CD14-positive monocyte (primary cell): ENCODE results near the gene FAM163B. TPM values are rescaled to one million over a fixed set of nuclear protein-coding genes. Genes with fewer than 3 reads are reported as not detected.

ENCODE experiments used
- DNase-seq, 3 donors: peaks; one replicate each; pipeline ENCODE4 v3.0.0-alpha.2; 2011 to 2022
- H2AFZ ChIP-seq: 2 replicates; pipeline ENCODE4 v1.6.0; 2012; ENCODE audit warnings: mild to moderate bottlenecking, low read depth, low read length, inconsistent platforms; ENCODE audit not compliant: insufficient read depth, poor library complexity, severe bottlenecking
- H3K27ac ChIP-seq, 2 donors: 1 replicate in 1 of 2; 2 replicates in 1 of 2; pipeline ENCODE4 v1.5.1; 2012 to 2013; ENCODE audit warnings: low read length in 2 of 2, control low read depth in 1 of 2, inconsistent platforms in 1 of 2, low read depth in 1 of 2, mild to moderate bottlenecking in 1 of 2
- H3K27me3 ChIP-seq, 2 donors: one replicate each; pipeline versions ENCODE4 v1.6.0 to v1.6.1; 2011 to 2013; ENCODE audit warnings: low read length in 2 of 2; ENCODE audit not compliant: control insufficient read depth in 2 of 2, insufficient read depth in 2 of 2
- H3K36me3 ChIP-seq, 2 donors: replicated peaks in 1 of 2; 1 replicate in 1 of 2; 2 replicates in 1 of 2; pipeline versions ENCODE4 v1.5.1 to v1.6.1; 2012 to 2013; ENCODE audit warnings: low read length in 2 of 2, control low read depth in 1 of 2, inconsistent platforms in 1 of 2, mild to moderate bottlenecking in 1 of 2; ENCODE audit not compliant: insufficient read depth in 2 of 2, control insufficient read depth in 1 of 2
- H3K4me1 ChIP-seq, 2 donors: 1 replicate in 1 of 2; 2 replicates in 1 of 2; pipeline versions ENCODE4 v1.5.1 to v1.6.1; 2012 to 2013; ENCODE audit warnings: low read length in 2 of 2, control low read depth in 1 of 2, inconsistent platforms in 1 of 2, mild to moderate bottlenecking in 1 of 2, moderate library complexity in 1 of 2; ENCODE audit not compliant: insufficient read depth in 2 of 2, control insufficient read depth in 1 of 2
- H3K4me2 ChIP-seq: replicated peaks from 2 replicates; pipeline ENCODE3; 2012; ENCODE audit warnings: low read length, moderate library complexity, mild to moderate bottlenecking; ENCODE audit not compliant: poor library complexity, severe bottlenecking; ENCODE audit errors: extremely low read depth
- H3K4me3 ChIP-seq, 3 experiments: fragments of 200-600 bp in 1 of 3; sonication (generic) in 1 of 3; replicated peaks in 1 of 3; 1 replicate in 2 of 3; 2 replicates in 1 of 3; pipeline ENCODE4 v1.5.1; 2011 to 2013; ENCODE audit warnings: low read length in 3 of 3, mild to moderate bottlenecking in 3 of 3, control low read depth in 2 of 3, low read depth in 2 of 3, inconsistent platforms in 1 of 3, moderate library complexity in 1 of 3
- H3K79me2 ChIP-seq: 2 replicates; pipeline ENCODE4 v1.6.0; 2012; ENCODE audit warnings: mild to moderate bottlenecking, control low read depth, inconsistent platforms, low read length, moderate library complexity; ENCODE audit not compliant: insufficient read depth
- H3K9ac ChIP-seq: 2 replicates; pipeline ENCODE4 v1.6.0; 2017; ENCODE audit warnings: low read length, mild to moderate bottlenecking; ENCODE audit not compliant: insufficient read depth, poor library complexity, severe bottlenecking
- H3K9me3 ChIP-seq, 2 donors: replicated peaks in 1 of 2; 1 replicate in 1 of 2; 2 replicates in 1 of 2; pipeline versions ENCODE4 v1.5.1 to v1.6.1; 2012 to 2013; ENCODE audit warnings: low read length in 2 of 2, control low read depth in 1 of 2; ENCODE audit not compliant: control insufficient read depth in 1 of 2, insufficient read depth in 1 of 2
- H4K20me1 ChIP-seq: 2 replicates; pipeline ENCODE4 v1.6.0; 2012; ENCODE audit warnings: mild to moderate bottlenecking, low read length, control low read depth, moderate library complexity; ENCODE audit not compliant: insufficient read depth
- H3K27ac Mint-ChIP-seq, 7 donors: one replicate each; pipeline ENCODE4 v1.8.0; 2020; ENCODE audit warnings: mild to moderate bottlenecking in 7 of 7, mixed read lengths in 7 of 7, moderate library complexity in 6 of 7, inconsistent platforms in 2 of 7
- H3K27me3 Mint-ChIP-seq, 3 donors: one replicate each; pipeline ENCODE4 v1.8.0; 2021 to 2022; ENCODE audit warnings: low read depth in 3 of 3, mild to moderate bottlenecking in 3 of 3, mixed read lengths in 3 of 3, moderate library complexity in 3 of 3, inconsistent platforms in 1 of 3
- H3K36me3 Mint-ChIP-seq, 2 donors: one replicate each; pipeline ENCODE4 v1.8.0; 2020; ENCODE audit warnings: mixed read lengths in 2 of 2, inconsistent platforms in 1 of 2, mild to moderate bottlenecking in 1 of 2
- H3K4me1 Mint-ChIP-seq: one replicate; pipeline ENCODE4 v1.8.0; 2020; ENCODE audit warnings: mild to moderate bottlenecking, mixed read lengths
- H3K4me3 Mint-ChIP-seq, 2 donors: one replicate each; pipeline ENCODE4 v1.8.0; 2020; ENCODE audit warnings: mild to moderate bottlenecking in 2 of 2, mixed read lengths in 2 of 2, moderate library complexity in 1 of 2
- H3K9me3 Mint-ChIP-seq, 7 donors: one replicate each; pipeline ENCODE4 v1.8.0; 2020 to 2022; ENCODE audit warnings: mixed read lengths in 7 of 7, mild to moderate bottlenecking in 6 of 7, moderate library complexity in 6 of 7, inconsistent platforms in 2 of 7
- WGBS: methylation state at CpG from one replicate; pipeline ENCODE4 v1.1.5; 2013; ENCODE audit warnings: missing lambda C conversion rate; ENCODE audit not compliant: insufficient coverage; 5-methylcytosine and 5-hydroxymethylcytosine counted together
- intact Hi-C, 2 donors: fragments of 100-400 bp; cut with micrococcal nuclease; formaldehyde crosslinking; loops; one replicate each; pipeline versions ENCODE4 v1.15.0 to v1.15.1; 2023
- polyA plus RNA-seq, 3 donors: library from polyadenylated mRNA; depleted of rRNA in 1 of 3; unstranded in 2 of 3; stranded (reverse) in 1 of 3; fragments of 300-500 nt in 2 of 3; fragments of >200 nt in 1 of 3; fragmentation: Illumina TruSeq in 2 of 3; gene quantifications; 1 replicate in 2 of 3; 2 replicates in 1 of 3; pipeline ENCODE4 v1.2.3, GENCODE V29; 2012 to 2021
- TF ChIP-seq, protein P1 (sequence below): fragments of 200-600 bp; IDR thresholded peaks from one replicate; pipeline ENCODE4 v1.8.0; 2022; ENCODE audit warnings: antibody characterized with exemption, mild to moderate bottlenecking

FAM163B gene
- polyA plus RNA-seq, 3 donors = not detected

DNA sequence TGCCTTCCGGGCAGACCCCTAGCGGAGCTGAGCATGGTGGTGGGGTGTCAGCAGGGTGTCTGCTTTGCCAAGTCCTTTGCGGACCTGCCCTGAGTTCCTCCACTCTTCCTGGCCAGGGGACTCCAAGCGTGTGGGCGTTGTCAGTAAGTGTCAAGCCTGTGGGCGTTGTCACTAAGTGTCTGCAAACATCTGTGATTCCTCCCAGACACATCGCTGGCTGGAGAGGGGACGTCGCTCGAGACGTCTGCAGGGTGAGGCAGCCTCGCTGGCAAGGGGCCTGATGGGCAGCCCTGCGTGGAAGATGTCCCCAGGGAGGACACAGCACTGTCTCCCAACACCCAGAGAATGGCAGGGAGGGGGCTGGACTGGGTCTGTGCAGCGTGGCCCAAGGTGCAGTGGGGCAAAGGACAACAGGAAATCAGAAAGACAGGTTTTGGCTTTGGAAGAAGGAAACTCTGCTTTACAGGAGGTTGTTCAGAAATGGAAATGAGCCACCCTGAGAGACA is 45.8 kb downstream of the FAM163B start:
- DNase-seq = no peak
- H3K9me3 Mint-ChIP-seq = peaks cover 0 to 2% (median 0%) of the 10 kb centered on the region in 7 donors
- Histone ChIP-seq H2AFZ (no peak overlapping the region), H3K27ac (no peak overlapping the region), H4K20me1 (no peaks in the 10 kb centered on the region), H3K4me1 (peaks cover 6 to 7% of the 10 kb centered on the region in 2 donors), H3K27me3 (no peaks in the 10 kb centered on the region), H3K4me3 (no peak overlapping the region), H3K36me3 (no peaks in the 10 kb centered on the region), H3K4me2 (no peak overlapping the region), H3K79me2 (no peaks in the 10 kb centered on the region), H3K9me3 (no peaks in the 10 kb centered on the region), H3K9ac (no peak overlapping the region)
- no peak overlapping the region for H3K4me3 Mint-ChIP-seq
- TF ChIP-seq, protein P1, sequence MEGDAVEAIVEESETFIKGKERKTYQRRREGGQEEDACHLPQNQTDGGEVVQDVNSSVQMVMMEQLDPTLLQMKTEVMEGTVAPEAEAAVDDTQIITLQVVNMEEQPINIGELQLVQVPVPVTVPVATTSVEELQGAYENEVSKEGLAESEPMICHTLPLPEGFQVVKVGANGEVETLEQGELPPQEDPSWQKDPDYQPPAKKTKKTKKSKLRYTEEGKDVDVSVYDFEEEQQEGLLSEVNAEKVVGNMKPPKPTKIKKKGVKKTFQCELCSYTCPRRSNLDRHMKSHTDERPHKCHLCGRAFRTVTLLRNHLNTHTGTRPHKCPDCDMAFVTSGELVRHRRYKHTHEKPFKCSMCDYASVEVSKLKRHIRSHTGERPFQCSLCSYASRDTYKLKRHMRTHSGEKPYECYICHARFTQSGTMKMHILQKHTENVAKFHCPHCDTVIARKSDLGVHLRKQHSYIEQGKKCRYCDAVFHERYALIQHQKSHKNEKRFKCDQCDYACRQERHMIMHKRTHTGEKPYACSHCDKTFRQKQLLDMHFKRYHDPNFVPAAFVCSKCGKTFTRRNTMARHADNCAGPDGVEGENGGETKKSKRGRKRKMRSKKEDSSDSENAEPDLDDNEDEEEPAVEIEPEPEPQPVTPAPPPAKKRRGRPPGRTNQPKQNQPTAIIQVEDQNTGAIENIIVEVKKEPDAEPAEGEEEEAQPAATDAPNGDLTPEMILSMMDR = no peak
- peaks cover 5 to 12% (median 11%) of the 10 kb centered on the region in 3 donors for H3K27me3 Mint-ChIP-seq
- intact Hi-C loops = no loop called here
- peaks cover 7% of the 10 kb centered on the region for H3K4me1 Mint-ChIP-seq
- no peaks in the 10 kb centered on the region for H3K36me3 Mint-ChIP-seq
- no peak overlapping the region for H3K27ac Mint-ChIP-seq
- WGBS = 41% methylated on average over 13 of the region's 14 CpGs

DNA sequence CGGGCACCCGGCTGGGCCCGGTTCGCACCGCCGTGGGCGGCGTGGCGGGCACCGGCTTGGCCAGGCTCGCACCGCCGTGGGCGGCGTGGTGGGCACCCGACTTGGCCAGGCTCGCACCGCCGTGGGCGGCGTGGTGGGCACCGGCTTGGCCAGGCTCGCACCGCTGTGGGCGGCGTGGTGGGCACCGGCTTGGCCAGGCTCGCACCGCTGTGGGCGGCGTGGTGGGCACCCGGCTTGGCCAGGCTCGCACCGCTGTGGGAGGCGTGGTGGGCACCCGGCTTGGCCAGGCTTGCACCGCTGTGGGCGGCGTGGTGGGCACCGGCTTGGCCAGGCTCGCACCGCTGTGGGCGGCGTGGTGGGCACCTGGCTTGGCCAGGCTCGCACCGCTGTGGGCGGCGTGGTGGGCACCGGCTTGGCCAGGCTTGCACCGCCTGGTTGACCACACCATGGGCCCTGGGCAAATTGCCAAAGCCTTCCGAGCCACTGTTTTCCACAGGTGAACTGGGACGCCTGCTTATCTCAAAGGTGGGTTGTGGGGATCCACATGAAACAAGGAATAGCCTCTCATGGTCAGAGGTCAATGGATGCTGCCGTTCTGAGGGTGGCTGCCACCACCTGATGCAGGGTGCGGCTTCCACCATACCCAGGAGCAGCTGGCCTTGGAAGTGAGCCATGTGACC is 46.4 kb downstream of the FAM163B start:
- TF ChIP-seq, protein P1 = no peak
- no peaks in the 10 kb centered on the region for H3K36me3 Mint-ChIP-seq
- no peak overlapping the region for H3K4me3 Mint-ChIP-seq
- Histone ChIP-seq H3K27me3 (no peaks in the 10 kb centered on the region), H3K27ac (no peak overlapping the region), H3K4me3 (no peak overlapping the region), H3K9me3 (no peaks in the 10 kb centered on the region), H3K36me3 (no peaks in the 10 kb centered on the region), H3K79me2 (no peaks in the 10 kb centered on the region), H3K4me2 (no peak overlapping the region), H3K4me1 (peaks cover 12 to 13% of the 10 kb centered on the region in 2 donors), H3K9ac (no peak overlapping the region), H2AFZ (no peak overlapping the region), H4K20me1 (no peaks in the 10 kb centered on the region)
- intact Hi-C loops = no loop called here
- peaks cover 5 to 17% (median 11%) of the 10 kb centered on the region in 3 donors for H3K27me3 Mint-ChIP-seq
- H3K27ac Mint-ChIP-seq = no peak overlapping the region
- H3K9me3 Mint-ChIP-seq = peaks cover 0 to 2% (median 0%) of the 10 kb centered on the region in 7 donors
- DNase-seq = no peak
- peaks cover 13% of the 10 kb centered on the region for H3K4me1 Mint-ChIP-seq
- 96% methylated on average over 41 of the region's 54 CpGs for WGBS
